MCF 10A (cell line): ENCODE data around the gene SLC24A1. TPM values are rescaled to one million over a fixed set of nuclear protein-coding genes. Genes with fewer than 3 reads are reported as not detected.

Experiments used
- BruUV-seq: library from RNA; stranded (reverse); fragments of 400-500 nt; replicated peaks from 2 replicates; lab custom pipeline; 2021; lab: Mats Ljungman, UMichigan
- CTCF ChIA-PET: fragments of 300-600 bp; sonication (Branson Sonifier 250); formaldehyde crosslinking; extraction: SDS; loops from one replicate; lab custom pipeline; 2021; ENCODE audit warnings: antibody characterized with exemption, inconsistent platforms; lab: Yijun Ruan, JAX
- POLR2A ChIA-PET: fragments of 300-600, 350-650 bp; sonication (Branson Sonifier 250); formaldehyde crosslinking; extraction: SDS; loops from one replicate; lab custom pipeline; 2020; ENCODE audit warnings: antibody characterized with exemption, inconsistent platforms; lab: Yijun Ruan, JAX
- DNase-seq: peaks from one replicate; pipeline ENCODE4 v3.0.0-alpha.2; 2018; ENCODE audit not compliant: unreplicated experiment
- H3K27ac Mint-ChIP-seq: one replicate; pipeline ENCODE4 v1.8.0; 2022; ENCODE audit warnings: mild to moderate bottlenecking, low read depth, mixed read lengths; ENCODE audit not compliant: unreplicated experiment
- H3K27me3 Mint-ChIP-seq: one replicate; pipeline ENCODE4 v1.8.0; 2022; ENCODE audit warnings: mixed read lengths; ENCODE audit not compliant: insufficient read depth, unreplicated experiment
- H3K36me3 Mint-ChIP-seq: one replicate; pipeline ENCODE4 v1.8.0; 2022; ENCODE audit warnings: mild to moderate bottlenecking, moderate library complexity, mixed read lengths; ENCODE audit not compliant: insufficient read depth, unreplicated experiment
- H3K4me1 Mint-ChIP-seq: one replicate; pipeline ENCODE4 v1.8.0; 2022; ENCODE audit warnings: mixed read lengths; ENCODE audit not compliant: insufficient read depth, unreplicated experiment
- H3K4me3 Mint-ChIP-seq: one replicate; pipeline ENCODE4 v1.8.0; 2022; ENCODE audit warnings: mild to moderate bottlenecking, moderate library complexity, mixed read lengths; ENCODE audit not compliant: unreplicated experiment
- H3K9me3 Mint-ChIP-seq: one replicate; pipeline ENCODE4 v1.8.0; 2022; ENCODE audit warnings: mixed read lengths; ENCODE audit not compliant: unreplicated experiment
- CTCF ChIP-seq: fragments of 200-600 bp; IDR thresholded peaks from one replicate; pipeline ENCODE4 v1.8.0; 2022; ENCODE audit warnings: antibody characterized with exemption, mild to moderate bottlenecking; ENCODE audit not compliant: unreplicated experiment
- intact Hi-C: fragments of 100-400 bp; cut with micrococcal nuclease; formaldehyde crosslinking; loops from 2 replicates; pipeline ENCODE4 v1.14.1; 2022
- total RNA-seq: library from RNA; stranded (reverse); gene quantifications from 2 replicates; pipeline ENCODE4 v1.2.3, GENCODE V29; 2022

The SLC24A1 gene
- total RNA-seq, 1 experiment from 2014 or later = 8.2 TPM

GRCh38 chr15:65644282-65644681, 22.5 kb downstream of the SLC24A1 start:
- intact Hi-C loops = no loop called here
- no TSS peak for BruUV-seq
- H3K4me3 Mint-ChIP-seq = no peak overlapping the region
- POLR2A ChIA-PET = interaction anchor here (0.7 kb wide), 1 partner anchor 121 kb away, joined by 3 read pairs; no protein-coding TSS in a partner anchor
- no peak for TF ChIP-seq CTCF
- no peak overlapping the region for H3K27ac Mint-ChIP-seq
- DNase-seq = no peak
- CTCF ChIA-PET = interaction anchor here (0.6 to 1.8 kb wide), 6 partner anchors 34 to 192 kb away, joined by 3 to 5 read pairs (median 3); no protein-coding TSS in a partner anchor
- H3K9me3 Mint-ChIP-seq = no peaks in the 10 kb centered on the region
- no peaks in the 10 kb centered on the region for H3K4me1 Mint-ChIP-seq
- no peaks in the 10 kb centered on the region for H3K36me3 Mint-ChIP-seq
- no peaks in the 10 kb centered on the region for H3K27me3 Mint-ChIP-seq

- no peak overlapping the region for H3K4me3 Mint-ChIP-seq
- POLR2A ChIA-PET = no interaction called here
- H3K4me1 Mint-ChIP-seq = no peaks in the 10 kb centered on the region
- CTCF ChIA-PET = interaction anchor here (0.5 to 1.8 kb wide), 2 partner anchors 179 to 611 kb away, joined by 3 to 5 read pairs; no protein-coding TSS in a partner anchor
- intact Hi-C loops = no loop called here
- H3K27me3 Mint-ChIP-seq = no peaks in the 10 kb centered on the region
- no TSS peak for BruUV-seq
- DNase-seq = no peak
- no peaks in the 10 kb centered on the region for H3K9me3 Mint-ChIP-seq
- no peak overlapping the region for H3K27ac Mint-ChIP-seq
- H3K36me3 Mint-ChIP-seq = no peaks in the 10 kb centered on the region
- TF ChIP-seq CTCF = no peak
Measured at GRCh38 chr15:65645392-65645791, 23.7 kb downstream of the SLC24A1 start.

GRCh38 chr15:65646486-65646885, 24.7 kb downstream of the SLC24A1 start:
- H3K27me3 Mint-ChIP-seq = no peaks in the 10 kb centered on the region
- no peak overlapping the region for H3K4me3 Mint-ChIP-seq
- no peaks in the 10 kb centered on the region for H3K36me3 Mint-ChIP-seq
- intact Hi-C loops = no loop called here
- TF ChIP-seq CTCF = no peak
- H3K9me3 Mint-ChIP-seq = no peaks in the 10 kb centered on the region
- BruUV-seq = no TSS peak
- no peak overlapping the region for H3K27ac Mint-ChIP-seq
- H3K4me1 Mint-ChIP-seq = no peaks in the 10 kb centered on the region
- DNase-seq = no peak
- ChIA-PET CTCF (interaction anchor here (0.5 to 1.4 kb wide), 5 partner anchors 8 to 761 kb away, joined by 3 to 6 read pairs (median 4); no protein-coding TSS in a partner anchor), POLR2A (no interaction called here)

GRCh38 chr15:65650312-65651041, 28.7 kb downstream of the SLC24A1 start:
- peaks cover 26% of the 10 kb centered on the region for H3K4me1 Mint-ChIP-seq
- TF ChIP-seq CTCF = no peak
- ChIA-PET CTCF (interaction anchor here (1.7 to 2.7 kb wide), 2 partner anchors 11 to 179 kb away, joined by 6 to 8 read pairs; no protein-coding TSS in a partner anchor), POLR2A (interaction anchor here (1.1 to 2.1 kb wide), 4 partner anchors 10 to 40 kb away, joined by 3 to 8 read pairs (median 4); partner anchors contain the start of gene INTS14)
- BruUV-seq = no TSS peak
- H3K9me3 Mint-ChIP-seq = no peaks in the 10 kb centered on the region
- no peak overlapping the region for H3K27ac Mint-ChIP-seq
- H3K27me3 Mint-ChIP-seq = no peaks in the 10 kb centered on the region
- peaks cover 20% of the 10 kb centered on the region for H3K36me3 Mint-ChIP-seq
- H3K4me3 Mint-ChIP-seq = no peak overlapping the region
- no peak for DNase-seq
- intact Hi-C loops = no loop called here
